NCI-H1105 treated with DMSO at 0.1 percent for 48 hours (cell line): ENCODE measurements around the gene TAF11L14.

ENCODE experiments used
- DNase-seq: peaks from one replicate; lab custom pipeline; 2025; lab: John Stamatoyannopoulos, UW

TAF11L14 gene

DNA sequence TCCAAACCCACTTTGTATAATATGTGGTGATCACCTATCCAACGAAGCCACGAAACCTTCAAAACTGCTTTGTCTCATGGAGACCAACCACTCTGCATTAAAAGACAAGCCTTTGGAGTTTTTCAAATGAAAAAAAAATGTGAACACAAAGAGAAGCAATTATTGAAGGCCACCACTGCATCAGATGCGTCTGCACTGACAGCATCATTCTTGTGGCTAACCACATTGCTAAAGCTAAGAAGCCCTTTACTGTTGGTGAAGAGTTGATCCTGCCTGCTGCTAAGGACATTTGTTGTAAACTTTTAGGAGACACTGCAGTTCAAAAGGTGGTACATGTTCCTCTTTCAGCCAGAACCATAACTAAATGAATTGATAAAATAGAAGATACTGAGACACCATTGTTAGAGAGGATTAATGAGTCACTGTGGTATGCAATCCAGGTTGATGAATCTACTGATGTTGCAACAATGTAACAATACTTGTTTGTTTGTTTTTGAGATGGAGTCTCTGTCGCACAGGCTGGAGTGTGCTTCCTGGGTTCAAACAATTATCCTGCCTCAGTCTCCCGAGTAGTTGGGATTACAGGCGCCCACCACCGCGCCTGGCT is 45.4 kb downstream of the TAF11L14 start:
- DNase-seq = no peak

DNA sequence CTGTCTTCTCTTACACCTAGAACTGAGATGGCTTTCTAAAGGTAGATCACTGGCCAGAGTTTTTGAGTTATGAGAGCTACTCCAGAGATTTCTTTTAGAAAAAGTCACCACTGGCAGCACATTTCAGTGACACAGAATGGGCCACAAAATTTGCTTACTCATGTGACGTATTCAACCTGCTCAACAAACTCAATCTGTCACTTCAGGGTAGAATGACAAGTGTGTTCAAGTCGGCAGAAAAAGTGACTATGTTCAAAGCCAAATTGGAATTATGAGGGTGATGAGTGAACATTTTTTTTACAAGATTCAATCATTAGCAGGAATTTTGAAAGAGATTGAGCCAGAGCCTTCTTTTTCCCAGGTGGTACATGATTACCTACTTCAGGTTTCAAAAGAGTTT is 46.5 kb downstream of the TAF11L14 start:
- DNase-seq = no peak
